RWPE2 (cell line): ENCODE results near the gene PCDHGC3.

ENCODE experiments used
- ATAC-seq: fragments of 200-7000 bp; cut with Tn5 transposase; 3 replicates; pipeline ENCODE4 v1.9.1; 2021; ENCODE audit warnings: low read depth
- DNase-seq: peaks from one replicate; pipeline ENCODE4 v3.0.0-alpha.2; 2020; ENCODE audit warnings: low spot score
- H3K27ac ChIP-seq: fragments of 450-650 bp; 2 replicates; pipeline ENCODE4 v1.5.1; 2017; ENCODE audit warnings: mild to moderate bottlenecking; ENCODE audit not compliant: poor library complexity, severe bottlenecking
- H3K27me3 ChIP-seq: fragments of 250-450 bp; sonication (Bioruptor Pico); 2 replicates; pipeline ENCODE4 v1.5.1; 2021; ENCODE audit warnings: mild to moderate bottlenecking, moderate library complexity; ENCODE audit not compliant: insufficient read depth, poor library complexity, severe bottlenecking
- H3K36me3 ChIP-seq: fragments of 250-450 bp; sonication (Bioruptor Pico); 2 replicates; pipeline ENCODE4 v1.5.1; 2020; ENCODE audit warnings: low read depth, mild to moderate bottlenecking, moderate library complexity
- H3K4me1 ChIP-seq: fragments of 250-450 bp; sonication (Bioruptor Pico); 2 replicates; pipeline ENCODE4 v1.5.1; 2021; ENCODE audit warnings: mild to moderate bottlenecking, moderate library complexity; ENCODE audit not compliant: insufficient read depth, poor library complexity, severe bottlenecking
- H3K4me3 ChIP-seq: fragments of 250-450 bp; sonication (Bioruptor Pico); 2 replicates; pipeline ENCODE4 v1.5.1; 2021; ENCODE audit warnings: mild to moderate bottlenecking, moderate library complexity; ENCODE audit not compliant: severe bottlenecking
- H3K9me3 ChIP-seq: fragments of 250-450 bp; sonication (Bioruptor Pico); 2 replicates; pipeline ENCODE4 v1.5.1; 2021; ENCODE audit warnings: mild to moderate bottlenecking, moderate library complexity; ENCODE audit not compliant: severe bottlenecking
- CTCF ChIP-seq: fragments of 450-650 bp; IDR thresholded peaks from one replicate; pipeline ENCODE4 v1.5.1; 2017; ENCODE audit warnings: mild to moderate bottlenecking, moderate library complexity; ENCODE audit not compliant: poor library complexity, severe bottlenecking

Gene PCDHGC3

GRCh38 chr5:141465351-141465750 lies 10.4 kb upstream of the PCDHGC3 start:
- ATAC-seq = no peak
- H3K27me3 ChIP-seq = no peaks in the 10 kb centered on the region
- TF ChIP-seq CTCF = no peak

GRCh38 chr5:141476132-141476911 lies 556 bp downstream of the PCDHGC3 start:
- no peak for TF ChIP-seq CTCF
- Histone ChIP-seq H3K9me3 (peaks cover 3% of the 10 kb centered on the region), H3K4me3 (peak overlapping the region; percentile 40), H3K4me1 (no peaks in the 10 kb centered on the region), H3K27me3 (no peaks in the 10 kb centered on the region), H3K27ac (peak overlapping the region; percentile 55), H3K36me3 (0 out of 2 replicates have a peak, but pooled peaks cover 4% of the 10 kb centered on the region)
- peak; percentile 58 for ATAC-seq
- no peak for DNase-seq

More at GRCh38 chr5:141465351-141465750, 10.4 kb upstream of the PCDHGC3 start:
- H3K27ac ChIP-seq = no peak overlapping the region
- no peak for DNase-seq
- H3K4me1 ChIP-seq = no peaks in the 10 kb centered on the region
- no peaks in the 10 kb centered on the region for H3K9me3 ChIP-seq
- H3K36me3 ChIP-seq = no peaks in the 10 kb centered on the region
- no peak overlapping the region for H3K4me3 ChIP-seq

- H3K27ac ChIP-seq = no peak overlapping the region
- no peaks in the 10 kb centered on the region for H3K4me1 ChIP-seq
- no peaks in the 10 kb centered on the region for H3K27me3 ChIP-seq
- peaks cover 3% of the 10 kb centered on the region for H3K9me3 ChIP-seq
- ATAC-seq = no peak
- H3K36me3 ChIP-seq = 0 out of 2 replicates have a peak, but pooled peaks cover 4% of the 10 kb centered on the region
- DNase-seq = no peak
- peak overlapping the region; percentile 40 for H3K4me3 ChIP-seq
- no peak for TF ChIP-seq CTCF
Observed at GRCh38 chr5:141477044-141477575, 1.3 kb downstream of the PCDHGC3 start.

- Histone ChIP-seq H3K4me1 (no peaks in the 10 kb centered on the region), H3K27ac (no peak overlapping the region), H3K36me3 (0 out of 2 replicates have a peak, but pooled peaks cover 4% of the 10 kb centered on the region), H3K27me3 (no peaks in the 10 kb centered on the region), H3K9me3 (peaks cover 3% of the 10 kb centered on the region), H3K4me3 (no peak overlapping the region)
- ATAC-seq (no peak), DNase-seq (no peak)
- no peak for TF ChIP-seq CTCF
Observed at GRCh38 chr5:141477815-141478214, 2.0 kb downstream of the PCDHGC3 start.

GRCh38 chr5:141478321-141478945 lies 2.7 kb downstream of the PCDHGC3 start:
- no peaks in the 10 kb centered on the region for H3K27me3 ChIP-seq
- ATAC-seq (no peak), DNase-seq (no peak)
- H3K9me3 ChIP-seq = peaks cover 3% of the 10 kb centered on the region
- TF ChIP-seq CTCF = peak; percentile 80
- no peaks in the 10 kb centered on the region for H3K4me1 ChIP-seq
- H3K36me3 ChIP-seq = 0 out of 2 replicates have a peak, but pooled peaks cover 4% of the 10 kb centered on the region
- no peak overlapping the region for H3K4me3 ChIP-seq
- no peak overlapping the region for H3K27ac ChIP-seq
